ENCODE measurements around the gene CNTNAP4. TPM values are rescaled to one million over a fixed set of nuclear protein-coding genes. Genes with fewer than 3 reads are reported as not detected.

The CNTNAP4 gene
- total RNA-seq, 2 experiments from 2014 or later: not detected

GRCh38 chr16:76571755-76572154, 294.6 kb downstream of the CNTNAP4 start:
- Mint-ChIP-seq H3K36me3 (ENCODE audit: low read depth) (no peaks in the 10 kb centered on the region), H3K9me3 (peaks cover 5% of the 10 kb centered on the region), H3K27me3 (no peaks in the 10 kb centered on the region), H3K4me1 (ENCODE audit: low read depth) (no peaks in the 10 kb centered on the region), H3K27ac (no peak overlapping the region), H3K4me3 (no peak overlapping the region)
- Histone ChIP-seq H3K4me3 (ENCODE audit: low read length) (no peak overlapping the region), H3K27me3 (ENCODE audit: control insufficient read depth in 1 of 2, insufficient read depth in 2 of 2, low read length in 2 of 2) (no peaks in the 10 kb centered on the region), H3K27ac (ENCODE audit: low read depth in 1 of 2, low read length in 2 of 2) (no peak overlapping the region), H3K36me3 (ENCODE audit: insufficient read depth, low read length) (no peaks in the 10 kb centered on the region), H3K4me1 (ENCODE audit: insufficient read depth, low read length) (no peaks in the 10 kb centered on the region), H3K9me3 (ENCODE audit: control insufficient read depth in 1 of 2, insufficient read depth in 1 of 2, low read length in 2 of 2) (peaks cover 0 to 12% of the 10 kb centered on the region in 2 experiments)
- DNase-seq (no peak), ATAC-seq (ENCODE audit: poor library complexity) (no peak)
- TF ChIP-seq CTCF (IDR thresholded peaks at IDR 0.05): no peak
- ChIA-PET POLR2A (no interaction called here), CTCF (no interaction called here)
- intact Hi-C loops (cut with DNase I, micrococcal nuclease): no loop called here

- H3K9me3 Mint-ChIP-seq: peaks cover 5% of the 10 kb centered on the region
- H3K4me3 Mint-ChIP-seq: no peak overlapping the region
- no peaks in the 10 kb centered on the region for H3K27me3 Mint-ChIP-seq
- POLR2A ChIA-PET: no interaction called here
- Histone ChIP-seq H3K27ac (ENCODE audit: low read depth in 1 of 2, low read length in 2 of 2) (no peak overlapping the region), H3K4me1 (ENCODE audit: insufficient read depth, low read length) (no peaks in the 10 kb centered on the region), H3K9me3 (ENCODE audit: control insufficient read depth in 1 of 2, insufficient read depth in 1 of 2, low read length in 2 of 2) (peaks cover 0 to 12% of the 10 kb centered on the region in 2 experiments), H3K4me3 (ENCODE audit: low read length) (no peak overlapping the region), H3K27me3 (ENCODE audit: control insufficient read depth in 1 of 2, insufficient read depth in 2 of 2, low read length in 2 of 2) (no peaks in the 10 kb centered on the region), H3K36me3 (ENCODE audit: insufficient read depth, low read length) (no peaks in the 10 kb centered on the region)
- ATAC-seq (ENCODE audit: poor library complexity) (no peak), DNase-seq (no peak)
- no peak for TF ChIP-seq CTCF (IDR thresholded peaks at IDR 0.05)
- no peaks in the 10 kb centered on the region for H3K4me1 Mint-ChIP-seq (ENCODE audit: low read depth)
- no peak overlapping the region for H3K27ac Mint-ChIP-seq
- H3K36me3 Mint-ChIP-seq (ENCODE audit: low read depth): no peaks in the 10 kb centered on the region
- intact Hi-C loops (cut with DNase I, micrococcal nuclease): no loop called here
- CTCF ChIA-PET: no interaction called here
These were observed 296.1 kb downstream of the CNTNAP4 start for GRCh38 chr16:76573281-76573680.

GRCh38 chr16:76574651-76575050, 297.4 kb downstream of the CNTNAP4 start:
- H3K36me3 ChIP-seq (ENCODE audit: insufficient read depth, low read length): no peaks in the 10 kb centered on the region
- no peak overlapping the region for H3K4me3 Mint-ChIP-seq
- H3K27ac Mint-ChIP-seq: no peak overlapping the region
- H3K27ac ChIP-seq (ENCODE audit: low read depth in 1 of 2, low read length in 2 of 2): no peak overlapping the region
- DNase-seq (no peak), ATAC-seq (ENCODE audit: poor library complexity) (no peak)
- H3K4me1 ChIP-seq (ENCODE audit: insufficient read depth, low read length): no peaks in the 10 kb centered on the region
- no peak overlapping the region for H3K4me3 ChIP-seq (ENCODE audit: low read length)
- H3K9me3 ChIP-seq (ENCODE audit: control insufficient read depth in 1 of 2, insufficient read depth in 1 of 2, low read length in 2 of 2): peaks cover 0 to 12% of the 10 kb centered on the region in 2 experiments
- peaks cover 5% of the 10 kb centered on the region for H3K9me3 Mint-ChIP-seq
- no peaks in the 10 kb centered on the region for H3K27me3 Mint-ChIP-seq
- intact Hi-C loops (cut with DNase I, micrococcal nuclease): no loop called here
- ChIA-PET CTCF (no interaction called here), POLR2A (no interaction called here)
- no peak for TF ChIP-seq CTCF (IDR thresholded peaks at IDR 0.05)
- H3K4me1 Mint-ChIP-seq (ENCODE audit: low read depth): no peaks in the 10 kb centered on the region
- H3K27me3 ChIP-seq (ENCODE audit: control insufficient read depth in 1 of 2, insufficient read depth in 2 of 2, low read length in 2 of 2): no peaks in the 10 kb centered on the region
- no peaks in the 10 kb centered on the region for H3K36me3 Mint-ChIP-seq (ENCODE audit: low read depth)
